Measurements from ENCODE around the gene TMEM40. TPM values are rescaled to one million over a fixed set of nuclear protein-coding genes. Genes with fewer than 3 reads are reported as not detected.

TMEM40 gene
- total RNA-seq, 4 donors from 2014 or later: 0.62 to 1.2 TPM; not detected in 2

DNA sequence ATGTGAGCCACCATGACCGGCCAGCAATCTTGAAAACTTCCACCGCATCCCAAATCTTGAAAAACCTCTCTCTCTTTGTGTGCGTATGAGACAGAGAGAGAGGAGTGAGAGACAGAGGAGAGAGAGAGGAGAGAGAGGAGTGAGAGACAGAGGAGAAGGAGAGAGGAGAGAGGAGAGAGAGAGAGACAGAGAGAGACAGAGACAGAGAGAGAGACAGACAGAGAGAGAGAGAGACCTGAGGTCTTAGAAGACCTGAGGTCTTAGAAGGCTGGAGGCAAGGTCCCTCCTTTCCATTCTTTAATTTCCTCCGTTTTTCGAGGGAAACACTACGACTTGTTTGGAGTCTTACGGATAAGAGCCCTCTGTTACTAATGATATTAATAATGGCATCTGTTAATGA lies 39.5 kb downstream of the TMEM40 start:
- Histone ChIP-seq H3K4me3 (peak overlapping the region; percentile 21 to 52 (median 46)), H3K4me1 (peaks cover 3 to 4% of the 10 kb centered on the region in 2 donors), H3K9me3 (no peaks in the 10 kb centered on the region), H3K27me3 (no peaks in the 10 kb centered on the region), H3K27ac (peak overlapping the region in 1 of 4 donors; percentile 35), H3K36me3 (no peaks in the 10 kb centered on the region)
- intact Hi-C loops (cut with DNase I; ENCODE audit: low total_unique reads): no loop called here
- ATAC-seq: peak in 1 of 2 donors; percentile 21
- in situ Hi-C loops (cut with MboI; ENCODE audit: low sequenced_read_pairs in 4 of 4): loop anchor here in 3 of 4 donors (25.0 kb wide), 2 partner anchors 157 to 582 kb away; partner anchors contain the start of gene MKRN2 (in 1 of the 3)
- TF ChIP-seq, protein P1, sequence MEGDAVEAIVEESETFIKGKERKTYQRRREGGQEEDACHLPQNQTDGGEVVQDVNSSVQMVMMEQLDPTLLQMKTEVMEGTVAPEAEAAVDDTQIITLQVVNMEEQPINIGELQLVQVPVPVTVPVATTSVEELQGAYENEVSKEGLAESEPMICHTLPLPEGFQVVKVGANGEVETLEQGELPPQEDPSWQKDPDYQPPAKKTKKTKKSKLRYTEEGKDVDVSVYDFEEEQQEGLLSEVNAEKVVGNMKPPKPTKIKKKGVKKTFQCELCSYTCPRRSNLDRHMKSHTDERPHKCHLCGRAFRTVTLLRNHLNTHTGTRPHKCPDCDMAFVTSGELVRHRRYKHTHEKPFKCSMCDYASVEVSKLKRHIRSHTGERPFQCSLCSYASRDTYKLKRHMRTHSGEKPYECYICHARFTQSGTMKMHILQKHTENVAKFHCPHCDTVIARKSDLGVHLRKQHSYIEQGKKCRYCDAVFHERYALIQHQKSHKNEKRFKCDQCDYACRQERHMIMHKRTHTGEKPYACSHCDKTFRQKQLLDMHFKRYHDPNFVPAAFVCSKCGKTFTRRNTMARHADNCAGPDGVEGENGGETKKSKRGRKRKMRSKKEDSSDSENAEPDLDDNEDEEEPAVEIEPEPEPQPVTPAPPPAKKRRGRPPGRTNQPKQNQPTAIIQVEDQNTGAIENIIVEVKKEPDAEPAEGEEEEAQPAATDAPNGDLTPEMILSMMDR (IDR thresholded peaks at IDR 0.05 in 4 of 5, conservative IDR thresholded peaks at IDR 0.05 in 1 of 5): no peak
- no peak for TF ChIP-seq POLR2A (IDR thresholded peaks at IDR 0.05)
- no peak for DNase-seq

DNA sequence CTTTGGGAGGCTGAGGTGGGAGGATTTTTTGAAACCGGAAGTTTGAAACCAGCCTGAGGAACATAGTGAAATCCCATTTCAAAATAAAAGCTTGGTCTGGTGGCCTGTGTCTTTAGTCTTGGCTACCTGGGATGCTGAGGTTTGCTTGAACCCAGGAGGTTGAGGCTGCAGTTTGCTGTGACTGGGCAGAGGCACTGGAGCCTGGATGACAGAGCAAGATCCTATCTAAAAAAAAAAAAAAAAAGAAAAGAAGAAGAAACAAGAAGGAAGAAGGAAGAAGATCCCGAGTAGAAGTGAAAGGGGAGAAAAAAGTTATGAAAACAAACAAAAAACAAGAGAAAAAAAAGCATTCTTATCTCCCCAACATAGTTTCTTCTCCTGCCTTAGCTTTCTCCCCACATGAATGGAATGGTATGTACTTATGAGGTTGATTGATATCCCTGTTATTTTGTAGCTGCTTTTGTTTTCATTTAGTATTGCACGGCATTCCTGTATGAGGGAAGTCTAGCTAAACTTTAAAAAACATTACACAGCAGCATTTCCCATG lies 42.4 kb downstream of the TMEM40 start:
- intact Hi-C loops (cut with DNase I; ENCODE audit: low total_unique reads): no loop called here
- no peak overlapping the region for H3K27ac ChIP-seq
- ATAC-seq: no peak

DNA sequence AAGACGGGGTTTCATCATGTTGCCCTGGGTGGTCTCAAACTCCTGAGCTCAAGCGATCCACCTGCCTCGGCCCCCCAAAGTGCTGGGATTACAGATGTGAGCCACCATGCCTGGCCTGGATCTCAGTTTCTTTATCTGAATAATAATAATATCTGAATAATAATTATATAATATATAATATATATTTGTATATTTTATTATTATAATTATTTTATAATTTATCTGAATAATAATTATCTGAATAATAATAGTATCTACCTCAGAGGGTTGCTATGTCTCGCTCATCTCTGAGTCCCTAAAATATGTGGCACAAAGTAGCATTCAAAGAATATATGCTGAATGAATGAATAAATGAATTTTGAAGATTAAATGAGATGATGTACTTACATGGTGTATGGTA lies 44.8 kb downstream of the TMEM40 start:
- intact Hi-C loops (cut with DNase I; ENCODE audit: low total_unique reads) (no loop called here), in situ Hi-C loops (cut with MboI; ENCODE audit: low sequenced_read_pairs in 4 of 4) (loop anchor here in 3 of 4 donors (25.0 kb wide), 2 partner anchors 152 to 577 kb away; partner anchors contain the start of gene MKRN2 (in 1 of the 3))
- no peak for TF ChIP-seq POLR2A (IDR thresholded peaks at IDR 0.05)
- TF ChIP-seq, protein P1 (IDR thresholded peaks at IDR 0.05 in 4 of 5, conservative IDR thresholded peaks at IDR 0.05 in 1 of 5): no peak
- Histone ChIP-seq H3K9me3 (no peaks in the 10 kb centered on the region), H3K4me3 (no peak overlapping the region), H3K36me3 (no peaks in the 10 kb centered on the region), H3K4me1 (peaks cover 1 to 3% of the 10 kb centered on the region in 2 donors), H3K27me3 (no peaks in the 10 kb centered on the region), H3K27ac (no peak overlapping the region)
- ATAC-seq (no peak), DNase-seq (no peak)

More for the DNA sequence above, 42.4 kb downstream of the TMEM40 start:
- Histone ChIP-seq H3K36me3 (no peaks in the 10 kb centered on the region), H3K9me3 (no peaks in the 10 kb centered on the region), H3K27me3 (no peaks in the 10 kb centered on the region), H3K4me1 (peaks cover 3 to 4% of the 10 kb centered on the region in 2 donors), H3K4me3 (no peak overlapping the region)
- no peak for TF ChIP-seq POLR2A (IDR thresholded peaks at IDR 0.05)
- TF ChIP-seq, protein P1 (IDR thresholded peaks at IDR 0.05 in 4 of 5, conservative IDR thresholded peaks at IDR 0.05 in 1 of 5): no peak
- no peak for DNase-seq
- in situ Hi-C loops (cut with MboI; ENCODE audit: low sequenced_read_pairs in 4 of 4): loop anchor here in 3 of 4 donors (25.0 kb wide), 2 partner anchors 154 to 579 kb away; partner anchors contain the start of gene MKRN2 (in 1 of the 3)

GRCh38 chr3:12710062-12710461 lies 49.0 kb downstream of the TMEM40 start:
- ATAC-seq (no peak), DNase-seq (no peak)
- Histone ChIP-seq H3K27me3 (no peaks in the 10 kb centered on the region), H3K27ac (no peak overlapping the region), H3K9me3 (no peaks in the 10 kb centered on the region), H3K4me3 (no peak overlapping the region), H3K36me3 (no peaks in the 10 kb centered on the region), H3K4me1 (peaks cover 11 to 17% of the 10 kb centered on the region in 2 donors)
- TF ChIP-seq POLR2A (IDR thresholded peaks at IDR 0.05): no peak
- TF ChIP-seq, protein P1 (IDR thresholded peaks at IDR 0.05 in 4 of 5, conservative IDR thresholded peaks at IDR 0.05 in 1 of 5): no peak
- intact Hi-C loops (cut with DNase I; ENCODE audit: low total_unique reads) (no loop called here), in situ Hi-C loops (cut with MboI; ENCODE audit: low sequenced_read_pairs in 4 of 4) (loop anchor here in 3 of 4 donors (25.0 kb wide), 2 partner anchors 148 to 573 kb away; partner anchors contain the start of gene MKRN2 (in 1 of the 3))
